Measurements from ENCODE around the gene FMN1.

Gene FMN1

GRCh38 chr15:32864051-32864450, 330.5 kb downstream of the FMN1 start:
- Histone ChIP-seq H3K27me3 (ENCODE audit: insufficient read depth, low read depth, severe bottlenecking) (no peaks in the 10 kb centered on the region), H3K27ac (no peak overlapping the region), H3K36me3 (no peaks in the 10 kb centered on the region), H3K4me3 (ENCODE audit: low read depth, low read length) (no peak overlapping the region), H3K9me3 (ENCODE audit: severe bottlenecking) (no peaks in the 10 kb centered on the region)
- no peak for TF ChIP-seq CTCF (IDR thresholded peaks at IDR 0.05; ENCODE audit: low read depth, low read length)
- no peak for DNase-seq

- Histone ChIP-seq H3K27ac (no peak overlapping the region), H3K27me3 (ENCODE audit: insufficient read depth, low read depth, severe bottlenecking) (no peaks in the 10 kb centered on the region), H3K9me3 (ENCODE audit: severe bottlenecking) (no peaks in the 10 kb centered on the region), H3K36me3 (no peaks in the 10 kb centered on the region; the same call in 1 of the 2 replicates), H3K4me3 (ENCODE audit: low read depth, low read length) (no peak overlapping the region)
- TF ChIP-seq CTCF (IDR thresholded peaks at IDR 0.05; ENCODE audit: low read depth, low read length): peak; percentile 24; the same call in 1 of the 2 replicates
- DNase-seq: peak; percentile 35
These were observed 332.8 kb downstream of the FMN1 start for GRCh38 chr15:32861761-32862160.

- no peak for DNase-seq
- H3K4me3 ChIP-seq (ENCODE audit: low read depth, low read length): no peak overlapping the region
- TF ChIP-seq CTCF (IDR thresholded peaks at IDR 0.05; ENCODE audit: low read depth, low read length): no peak
- H3K36me3 ChIP-seq: no peaks in the 10 kb centered on the region; the same call in 1 of the 2 replicates
- H3K9me3 ChIP-seq (ENCODE audit: severe bottlenecking): no peaks in the 10 kb centered on the region
- H3K27ac ChIP-seq: no peak overlapping the region
- no peaks in the 10 kb centered on the region for H3K27me3 ChIP-seq (ENCODE audit: insufficient read depth, low read depth, severe bottlenecking)
These were observed 333.3 kb downstream of the FMN1 start for GRCh38 chr15:32861174-32861573.

- TF ChIP-seq CTCF (IDR thresholded peaks at IDR 0.05; ENCODE audit: low read depth, low read length): no peak
- H3K36me3 ChIP-seq: no peaks in the 10 kb centered on the region; the same call in 1 of the 2 replicates
- H3K27ac ChIP-seq: no peak overlapping the region
- H3K9me3 ChIP-seq (ENCODE audit: severe bottlenecking): no peaks in the 10 kb centered on the region
- H3K27me3 ChIP-seq (ENCODE audit: insufficient read depth, low read depth, severe bottlenecking): no peaks in the 10 kb centered on the region
- H3K4me3 ChIP-seq (ENCODE audit: low read depth, low read length): no peak overlapping the region
- no peak for DNase-seq
These were observed 334.5 kb downstream of the FMN1 start for GRCh38 chr15:32859996-32860395.

GRCh38 chr15:32859251-32859650, 335.3 kb downstream of the FMN1 start:
- Histone ChIP-seq H3K27me3 (ENCODE audit: insufficient read depth, low read depth, severe bottlenecking) (no peaks in the 10 kb centered on the region), H3K9me3 (ENCODE audit: severe bottlenecking) (no peaks in the 10 kb centered on the region), H3K27ac (no peak overlapping the region), H3K36me3 (no peaks in the 10 kb centered on the region; the same call in 1 of the 2 replicates), H3K4me3 (ENCODE audit: low read depth, low read length) (no peak overlapping the region)
- TF ChIP-seq CTCF (IDR thresholded peaks at IDR 0.05; ENCODE audit: low read depth, low read length): no peak
- no peak for DNase-seq

- H3K27ac ChIP-seq: no peak overlapping the region
- no peaks in the 10 kb centered on the region; the same call in 1 of the 2 replicates for H3K36me3 ChIP-seq
- H3K27me3 ChIP-seq (ENCODE audit: insufficient read depth, low read depth, severe bottlenecking): no peaks in the 10 kb centered on the region
- no peaks in the 10 kb centered on the region for H3K9me3 ChIP-seq (ENCODE audit: severe bottlenecking)
- no peak for TF ChIP-seq CTCF (IDR thresholded peaks at IDR 0.05; ENCODE audit: low read depth, low read length)
- DNase-seq: no peak
- no peak overlapping the region for H3K4me3 ChIP-seq (ENCODE audit: low read depth, low read length)
These were observed 336.8 kb downstream of the FMN1 start for GRCh38 chr15:32857732-32858131.

Measured in WERI-Rb-1 (cell line).